ENCODE results near the gene MXI1. TPM values are rescaled to one million over a fixed set of nuclear protein-coding genes. Genes with fewer than 3 reads are reported as not detected.

The MXI1 gene
- total and polyA plus RNA-seq, 7 experiments from 2014 or later, result 36.6 to 57.1 (median 52.7) TPM

DNA sequence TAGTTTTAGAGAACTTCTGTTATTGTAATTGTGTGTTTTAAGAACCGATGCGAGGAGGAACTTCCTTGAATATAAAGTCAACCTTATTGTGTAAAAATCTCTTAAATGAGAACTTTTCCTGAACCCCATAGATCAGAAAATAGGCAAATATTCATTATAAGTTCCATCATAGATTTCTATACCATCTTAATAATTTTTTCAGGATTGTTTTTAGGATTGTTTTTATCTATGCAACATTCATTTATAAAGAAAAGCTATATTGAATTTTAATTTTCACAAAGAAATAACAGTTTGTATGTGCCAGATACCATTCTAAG, 99.0 kb downstream of the MXI1 start:
- Histone ChIP-seq H3K36me3 (ENCODE audit: control insufficient read depth in 2 of 3, insufficient read depth in 3 of 3, low read length in 3 of 3) (peaks cover 0 to 15% (median 12%) of the 10 kb centered on the region in 3 experiments), H3K4me1 (ENCODE audit: control insufficient read depth in 2 of 2, insufficient read depth in 2 of 2, low read length in 2 of 2) (peaks cover 24 to 27% of the 10 kb centered on the region in 2 donors), H3K9me3 (ENCODE audit: control insufficient read depth in 2 of 3, low read length in 3 of 3) (no peaks in the 10 kb centered on the region), H3K4me3 (ENCODE audit: low read length) (no peak overlapping the region), H3K27ac (ENCODE audit: low read depth, low read length) (peak overlapping the region; percentile 1), H3K27me3 (ENCODE audit: control insufficient read depth in 2 of 2, insufficient read depth in 2 of 2, low read length in 2 of 2) (no peaks in the 10 kb centered on the region)
- no peak for ATAC-seq
- ChIA-PET POLR2A (interaction anchor here (0.7 to 6.8 kb wide), 8 partner anchors 23 to 261 kb away, joined by 4 to 68 read pairs (median 10); partner anchors contain the start of genes DUSP5, MXI1 and SMC3), CTCF (interaction anchor here (0.6 to 5.1 kb wide), 10 partner anchors 11 to 303 kb away, joined by 3 to 78 read pairs (median 3); no protein-coding TSS in a partner anchor)
- DNase-seq, result no peak
- intact Hi-C loops (cut with micrococcal nuclease), result loop anchor here (1.0 to 10.0 kb wide), 14 partner anchors 50 to 613 kb away; partner anchors contain the start of genes SMC3 (in 2 of the 2), BBIP1 (in 1 of the 2), DUSP5 (in 1 of the 2) and PDCD4 (in 1 of the 2)
- H3K4me1 Mint-ChIP-seq, result peaks cover 22 to 48% (median 40%) of the 10 kb centered on the region in 7 donors
- peaks cover 0 to 4% (median 0%) of the 10 kb centered on the region in 5 donors for H3K27me3 Mint-ChIP-seq
- peaks cover 0 to 4% (median 0%) of the 10 kb centered on the region in 11 donors for H3K9me3 Mint-ChIP-seq
- H3K4me3 Mint-ChIP-seq, result peak overlapping the region in 8 of 10 donors; percentile 44 to 99 (median 66)
- H3K36me3 Mint-ChIP-seq, result peaks cover 0 to 13% (median 7%) of the 10 kb centered on the region in 5 donors
- H3K27ac Mint-ChIP-seq, result peak overlapping the region in 7 of 9 donors; percentile 49 to 100 (median 99)

DNA sequence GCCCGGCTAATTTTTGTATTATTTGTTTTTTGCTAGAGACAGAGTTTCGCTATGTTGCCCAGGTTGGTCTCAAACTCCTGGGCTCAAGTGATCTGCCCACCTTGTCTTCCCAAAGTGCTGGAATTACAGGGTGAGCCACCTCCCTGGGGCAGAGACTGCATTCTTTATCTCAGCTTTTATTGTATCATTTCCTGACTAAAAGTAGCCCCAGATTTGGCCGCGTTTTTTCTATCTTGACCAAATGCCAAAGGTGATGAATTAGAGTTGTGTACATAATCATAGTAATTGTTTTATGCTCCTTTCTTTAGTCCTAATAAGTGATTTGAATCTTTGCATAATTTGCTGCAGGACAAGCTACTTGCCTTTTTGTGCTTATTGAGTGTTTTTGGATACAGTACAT, 100.4 kb downstream of the MXI1 start:
- Mint-ChIP-seq H3K4me1 (peaks cover 12 to 41% (median 26%) of the 10 kb centered on the region in 7 donors), H3K4me3 (no peak overlapping the region), H3K9me3 (peaks cover 0 to 4% (median 0%) of the 10 kb centered on the region in 11 donors), H3K27me3 (peaks cover 0 to 4% (median 0%) of the 10 kb centered on the region in 5 donors), H3K36me3 (peaks cover 0 to 4% (median 4%) of the 10 kb centered on the region in 5 donors), H3K27ac (no peak overlapping the region)
- Histone ChIP-seq H3K36me3 (ENCODE audit: control insufficient read depth in 2 of 3, insufficient read depth in 3 of 3, low read length in 3 of 3) (peaks cover 0 to 4% (median 3%) of the 10 kb centered on the region in 3 experiments), H3K9me3 (ENCODE audit: control insufficient read depth in 2 of 3, low read length in 3 of 3) (no peaks in the 10 kb centered on the region), H3K4me3 (ENCODE audit: low read length) (no peak overlapping the region), H3K27me3 (ENCODE audit: control insufficient read depth in 2 of 2, insufficient read depth in 2 of 2, low read length in 2 of 2) (no peaks in the 10 kb centered on the region), H3K4me1 (ENCODE audit: control insufficient read depth in 2 of 2, insufficient read depth in 2 of 2, low read length in 2 of 2) (peaks cover 11 to 20% of the 10 kb centered on the region in 2 donors), H3K27ac (ENCODE audit: low read depth, low read length) (no peak overlapping the region)
- ChIA-PET CTCF (interaction anchor here (1.2 to 5.1 kb wide), 2 partner anchors 170 to 241 kb away, joined by 3 to 78 read pairs; no protein-coding TSS in a partner anchor), POLR2A (interaction anchor here (1.9 kb wide), 1 partner anchor 241 kb away, joined by 10 read pairs; no protein-coding TSS in a partner anchor)
- DNase-seq (no peak), ATAC-seq (no peak)
- intact Hi-C loops (cut with micrococcal nuclease), result loop anchor here (2.0 to 10.0 kb wide), 5 partner anchors 373 to 564 kb away; partner anchors contain the start of gene PDCD4 (in 1 of the 2)

DNA sequence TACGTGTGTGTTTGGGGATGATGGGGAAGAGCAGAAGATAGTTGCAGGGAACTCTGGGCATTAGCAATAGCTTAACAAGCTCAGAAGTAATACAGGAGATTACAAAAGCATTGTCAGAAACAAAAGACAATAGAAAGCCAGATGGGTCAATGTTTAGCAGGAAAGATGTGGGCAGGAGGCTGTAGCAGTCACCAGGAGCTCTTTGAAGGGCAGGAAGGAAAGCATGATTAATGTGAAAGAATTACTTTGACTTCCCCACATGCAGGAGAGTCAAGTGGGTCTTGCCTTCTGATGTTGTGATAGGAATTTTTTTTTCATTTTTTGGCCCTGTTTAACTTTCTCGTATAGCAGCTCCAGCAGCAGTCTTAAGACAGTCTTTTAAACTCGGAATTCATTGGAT, 103.3 kb downstream of the MXI1 start:
- peaks cover 0 to 32% (median 6%) of the 10 kb centered on the region in 7 donors for H3K4me1 Mint-ChIP-seq
- POLR2A ChIA-PET, result no interaction called here
- H3K4me1 ChIP-seq (ENCODE audit: control insufficient read depth in 2 of 2, insufficient read depth in 2 of 2, low read length in 2 of 2), result peaks cover 0 to 9% of the 10 kb centered on the region in 2 donors
- no peak overlapping the region for H3K4me3 ChIP-seq (ENCODE audit: low read length)
- H3K27me3 Mint-ChIP-seq, result peaks cover 0 to 4% (median 0%) of the 10 kb centered on the region in 5 donors
- H3K9me3 ChIP-seq (ENCODE audit: control insufficient read depth in 2 of 3, low read length in 3 of 3), result no peaks in the 10 kb centered on the region
- CTCF ChIA-PET, result interaction anchor here (0.5 to 1.9 kb wide), 5 partner anchors 224 to 300 kb away, joined by 3 to 9 read pairs (median 5); no protein-coding TSS in a partner anchor
- ATAC-seq, result no peak
- no peaks in the 10 kb centered on the region for H3K36me3 Mint-ChIP-seq
- no peak for DNase-seq
- no peak overlapping the region for H3K4me3 Mint-ChIP-seq
- no peak overlapping the region for H3K27ac Mint-ChIP-seq
- H3K9me3 Mint-ChIP-seq, result no peaks in the 10 kb centered on the region
- intact Hi-C loops (cut with micrococcal nuclease), result loop anchor here (1.0 to 5.0 kb wide), 10 partner anchors 44 to 1826 kb away; partner anchors contain the start of gene DUSP5 (in 1 of the 2)
- H3K27me3 ChIP-seq (ENCODE audit: control insufficient read depth in 2 of 2, insufficient read depth in 2 of 2, low read length in 2 of 2), result no peaks in the 10 kb centered on the region
- no peaks in the 10 kb centered on the region for H3K36me3 ChIP-seq (ENCODE audit: control insufficient read depth in 2 of 3, insufficient read depth in 3 of 3, low read length in 3 of 3)
- H3K27ac ChIP-seq (ENCODE audit: low read depth, low read length), result no peak overlapping the region

DNA sequence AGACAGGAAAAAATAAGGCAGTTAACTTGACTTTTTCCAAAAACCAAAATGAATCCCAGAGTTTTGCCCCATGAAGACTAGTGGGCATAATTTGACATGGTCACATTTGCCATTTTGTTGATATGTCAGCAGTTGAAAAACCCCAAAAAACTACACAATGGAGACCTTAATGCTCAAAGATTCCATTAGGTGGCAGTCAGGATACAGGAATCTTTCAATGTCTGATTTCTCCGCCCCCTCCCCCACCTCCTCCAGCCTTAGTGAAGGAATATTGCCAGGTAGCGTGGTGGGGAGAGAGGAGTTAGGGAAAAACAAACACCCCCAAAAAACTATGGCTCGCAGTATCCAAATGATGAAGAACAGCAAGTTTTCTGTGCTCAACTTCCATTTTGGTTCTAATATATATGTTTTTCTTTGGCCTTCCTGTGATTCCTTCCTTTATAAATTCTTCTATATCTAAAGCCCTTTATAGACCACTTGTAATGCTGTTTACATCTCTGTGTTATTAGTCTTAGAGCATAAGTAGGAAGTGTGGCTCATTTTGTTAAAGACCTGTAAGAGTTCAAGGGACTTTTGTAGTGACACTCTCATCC, 104.0 kb downstream of the MXI1 start:
- Mint-ChIP-seq H3K4me1 (peaks cover 0 to 27% (median under 1%) of the 10 kb centered on the region in 7 donors), H3K27ac (no peak overlapping the region), H3K36me3 (no peaks in the 10 kb centered on the region), H3K4me3 (no peak overlapping the region), H3K9me3 (no peaks in the 10 kb centered on the region), H3K27me3 (peaks cover 0 to 4% (median 0%) of the 10 kb centered on the region in 5 donors)
- Histone ChIP-seq H3K4me3 (ENCODE audit: low read length) (no peak overlapping the region), H3K9me3 (ENCODE audit: control insufficient read depth in 2 of 3, low read length in 3 of 3) (no peaks in the 10 kb centered on the region), H3K27me3 (ENCODE audit: control insufficient read depth in 2 of 2, insufficient read depth in 2 of 2, low read length in 2 of 2) (no peaks in the 10 kb centered on the region), H3K36me3 (ENCODE audit: control insufficient read depth in 2 of 3, insufficient read depth in 3 of 3, low read length in 3 of 3) (no peaks in the 10 kb centered on the region), H3K4me1 (ENCODE audit: control insufficient read depth in 2 of 2, insufficient read depth in 2 of 2, low read length in 2 of 2) (peaks cover 0 to 4% of the 10 kb centered on the region in 2 donors), H3K27ac (ENCODE audit: low read depth, low read length) (no peak overlapping the region)
- POLR2A ChIA-PET, result no interaction called here
- DNase-seq, result peak in 6 of 9 donors; percentile 19 to 44 (median 28)
- ATAC-seq, result peak; percentile 81
- intact Hi-C loops (cut with micrococcal nuclease), result loop anchor here (1.0 to 5.0 kb wide), 10 partner anchors 43 to 1825 kb away; partner anchors contain the start of gene DUSP5 (in 1 of the 2)
- CTCF ChIA-PET, result interaction anchor here (0.7 kb wide), 1 partner anchor 235 kb away, joined by 5 read pairs; no protein-coding TSS in a partner anchor

DNA sequence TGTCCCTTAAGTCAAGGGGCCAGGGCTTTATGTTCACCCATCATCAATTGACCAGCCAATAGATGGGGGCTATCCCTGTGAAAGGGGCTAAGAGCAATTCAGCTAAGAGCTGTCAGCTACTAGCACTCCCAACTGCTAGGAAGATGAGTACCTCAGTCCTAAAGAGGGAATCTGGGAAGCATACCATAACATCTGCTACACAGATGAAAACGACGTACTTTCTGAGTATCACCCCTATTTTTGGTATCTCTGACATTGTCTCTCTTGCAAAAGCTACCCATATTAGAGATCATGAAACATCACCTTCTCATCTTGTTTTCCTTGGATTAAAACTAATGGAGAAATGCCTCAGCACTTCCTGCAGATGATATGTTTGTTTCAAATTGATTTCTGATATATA, 104.8 kb downstream of the MXI1 start:
- H3K9me3 Mint-ChIP-seq, result no peaks in the 10 kb centered on the region
- ChIA-PET POLR2A (interaction anchor here (0.6 kb wide), 1 partner anchor 521 kb away, joined by 3 read pairs; no protein-coding TSS in a partner anchor), CTCF (no interaction called here)
- no peak overlapping the region for H3K4me3 Mint-ChIP-seq
- no peaks in the 10 kb centered on the region for H3K36me3 ChIP-seq (ENCODE audit: control insufficient read depth in 2 of 3, insufficient read depth in 3 of 3, low read length in 3 of 3)
- intact Hi-C loops (cut with micrococcal nuclease), result loop anchor here (5.0 kb wide), 2 partner anchors 115 to 1285 kb away; no protein-coding TSS in a partner anchor
- peaks cover 0 to 4% (median 0%) of the 10 kb centered on the region in 5 donors for H3K27me3 Mint-ChIP-seq
- DNase-seq, result no peak
- no peak overlapping the region for H3K27ac ChIP-seq (ENCODE audit: low read depth, low read length)
- H3K27me3 ChIP-seq (ENCODE audit: control insufficient read depth in 2 of 2, insufficient read depth in 2 of 2, low read length in 2 of 2), result no peaks in the 10 kb centered on the region
- H3K4me1 Mint-ChIP-seq, result peaks cover 0 to 27% (median 0%) of the 10 kb centered on the region in 7 donors
- peaks cover 0 to 4% of the 10 kb centered on the region in 2 donors for H3K4me1 ChIP-seq (ENCODE audit: control insufficient read depth in 2 of 2, insufficient read depth in 2 of 2, low read length in 2 of 2)
- no peak overlapping the region for H3K27ac Mint-ChIP-seq
- no peaks in the 10 kb centered on the region for H3K9me3 ChIP-seq (ENCODE audit: control insufficient read depth in 2 of 3, low read length in 3 of 3)
- H3K4me3 ChIP-seq (ENCODE audit: low read length), result no peak overlapping the region
- H3K36me3 Mint-ChIP-seq, result no peaks in the 10 kb centered on the region
- ATAC-seq, result no peak

DNA sequence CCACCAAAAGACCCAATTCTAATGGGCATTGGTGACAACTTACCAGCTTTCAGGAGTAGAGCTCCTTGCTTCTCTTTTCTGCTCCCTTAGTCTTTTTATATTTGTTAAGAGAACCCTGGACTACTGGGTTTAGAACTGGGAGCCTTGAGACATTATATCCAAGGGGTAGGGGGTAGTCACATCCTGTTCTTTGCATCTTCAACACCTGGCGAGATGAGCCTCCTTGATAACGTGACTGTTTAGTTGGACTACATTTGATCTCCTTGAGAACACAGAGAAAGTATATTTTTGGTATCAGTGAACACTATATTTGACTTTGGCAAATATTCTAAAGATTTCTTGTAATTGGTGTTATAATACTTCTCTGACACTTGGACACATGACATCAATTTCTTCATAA, 106.3 kb downstream of the MXI1 start:
- Mint-ChIP-seq H3K4me1 (peaks cover 0 to 34% (median 0%) of the 10 kb centered on the region in 7 donors), H3K27ac (no peak overlapping the region), H3K36me3 (no peaks in the 10 kb centered on the region), H3K4me3 (no peak overlapping the region), H3K9me3 (no peaks in the 10 kb centered on the region), H3K27me3 (peaks cover 0 to 4% (median 0%) of the 10 kb centered on the region in 5 donors)
- CTCF ChIA-PET, result no interaction called here
- intact Hi-C loops (cut with micrococcal nuclease), result loop anchor here (5.0 kb wide), 2 partner anchors 114 to 1284 kb away; no protein-coding TSS in a partner anchor
- ATAC-seq (no peak), DNase-seq (no peak)
- Histone ChIP-seq H3K36me3 (ENCODE audit: control insufficient read depth in 2 of 3, insufficient read depth in 3 of 3, low read length in 3 of 3) (no peaks in the 10 kb centered on the region), H3K4me1 (ENCODE audit: control insufficient read depth in 2 of 2, insufficient read depth in 2 of 2, low read length in 2 of 2) (peaks cover 0 to 4% of the 10 kb centered on the region in 2 donors), H3K27me3 (ENCODE audit: control insufficient read depth in 2 of 2, insufficient read depth in 2 of 2, low read length in 2 of 2) (no peaks in the 10 kb centered on the region), H3K4me3 (ENCODE audit: low read length) (no peak overlapping the region), H3K27ac (ENCODE audit: low read depth, low read length) (no peak overlapping the region), H3K9me3 (ENCODE audit: control insufficient read depth in 2 of 3, low read length in 3 of 3) (no peaks in the 10 kb centered on the region)
- POLR2A ChIA-PET, result interaction anchor here (0.9 to 1.0 kb wide), 2 partner anchors 10 to 103 kb away, joined by 3 read pairs; no protein-coding TSS in a partner anchor

Data from naive thymus-derived CD4-positive, alpha-beta T cell (primary cell).